NAMALWA (cell line): ENCODE data around the gene FAM219B.
A peak's percentile ranks its signal among the peaks of the same experiment; 100 is the strongest.

ENCODE experiments used
- DNase-seq: peaks from one replicate; pipeline ENCODE4 v3.0.0-alpha.2; 2015; ENCODE audit warnings: low spot score

FAM219B gene

DNA sequence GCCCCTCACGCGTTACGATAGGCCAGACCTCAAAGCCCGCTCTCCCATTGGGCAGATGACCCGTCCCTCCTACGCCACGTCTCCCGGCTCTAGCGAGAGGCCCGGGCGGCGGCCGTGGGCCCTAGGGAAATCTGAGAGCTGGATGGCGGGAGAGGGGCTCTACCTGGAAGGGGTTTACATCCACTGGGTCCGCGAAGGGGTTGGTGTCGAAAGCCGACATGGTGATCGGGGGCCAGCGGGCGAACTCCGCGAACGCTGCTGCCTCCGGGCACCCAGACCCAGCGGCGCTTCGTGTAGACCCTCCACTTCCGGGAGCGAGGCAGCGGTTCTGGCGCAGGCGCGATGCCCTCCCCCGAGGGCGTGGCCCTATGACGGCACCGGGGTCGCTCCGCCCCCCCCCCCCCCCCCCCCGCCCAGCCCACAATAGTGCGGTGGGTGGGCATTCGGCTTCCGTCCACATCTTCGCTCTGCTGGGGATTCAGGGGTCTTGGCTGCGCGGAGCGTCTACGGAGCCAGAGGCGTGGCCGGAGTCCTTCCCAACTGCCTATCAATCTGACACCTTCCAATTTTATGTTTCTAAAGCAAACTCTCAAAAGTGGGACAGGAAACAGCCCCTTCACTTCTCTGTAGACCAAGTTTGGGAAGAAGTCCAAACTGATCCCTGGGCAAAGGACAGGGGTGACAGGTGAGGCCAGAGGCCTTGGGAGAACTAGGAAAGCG lies 33.5 kb downstream of the FAM219B start, which contains the start of gene SCAMP2:
SCAMP2 (minus strand) TSS at position 330 of the 720 bp plus-strand sequence; CDS start at position 220, 110 bp downstream.
- peak; percentile 96 for DNase-seq

DNA sequence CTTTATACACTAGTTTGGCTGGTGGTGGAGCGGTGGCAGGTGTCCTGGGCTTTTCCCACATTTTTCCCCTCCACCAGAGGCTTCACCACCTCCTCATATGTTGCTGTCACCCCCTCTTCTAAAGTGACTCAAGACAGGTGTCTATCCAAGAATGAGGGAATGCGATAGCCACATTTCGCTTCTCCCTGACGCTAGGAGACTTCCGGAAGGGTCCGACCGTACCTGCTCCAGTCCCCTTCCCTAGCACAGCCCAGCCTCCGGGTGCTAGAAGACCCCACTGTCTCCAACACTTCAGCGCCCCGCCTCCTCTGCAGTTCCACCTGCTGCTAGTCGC lies 34.0 kb downstream of the FAM219B start:
- DNase-seq = no peak

GRCh38 chr15:74870436-74871215 lies 36.0 kb downstream of the FAM219B start:
- DNase-seq = no peak

DNA sequence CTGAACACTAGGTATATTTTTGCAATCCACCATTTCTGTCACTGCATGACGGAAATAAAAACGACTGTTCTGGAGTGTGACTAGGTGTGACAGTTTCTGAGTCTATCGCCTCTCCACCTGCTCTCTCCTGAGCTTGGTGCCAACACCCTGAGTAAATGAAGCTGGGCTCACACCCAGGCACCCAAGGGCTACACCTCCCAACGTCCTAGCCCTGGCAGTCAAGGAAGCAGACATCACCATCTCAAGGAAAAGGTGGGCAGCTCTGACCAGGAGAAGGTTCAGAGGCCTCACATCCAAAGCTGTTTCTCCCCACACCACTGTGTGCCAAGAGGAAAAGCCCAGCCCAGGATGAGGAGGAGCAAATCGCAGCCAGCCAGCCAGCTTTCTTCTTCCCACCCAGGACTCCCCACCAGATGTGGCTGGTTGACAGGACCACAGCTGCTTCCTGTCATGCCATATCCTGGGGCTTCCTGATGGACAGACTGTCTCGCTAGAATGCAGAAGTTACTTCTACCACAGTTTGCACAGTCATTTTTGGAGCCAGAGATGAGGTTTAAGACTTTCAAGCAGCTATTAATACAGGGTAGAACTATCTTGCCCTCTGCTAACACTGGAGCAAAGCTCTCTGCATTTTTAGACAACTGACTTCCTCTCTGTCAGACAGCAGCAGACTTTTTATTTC lies 36.8 kb downstream of the FAM219B start:
- DNase-seq = peak; percentile 63

GRCh38 chr15:74869372-74869725 lies 37.3 kb downstream of the FAM219B start:
- DNase-seq = no peak

- no peak for DNase-seq
These were observed 38.6 kb downstream of the FAM219B start for GRCh38 chr15:74868059-74868458.

GRCh38 chr15:74867466-74868038 lies 39.1 kb downstream of the FAM219B start:
- DNase-seq = no peak

DNA sequence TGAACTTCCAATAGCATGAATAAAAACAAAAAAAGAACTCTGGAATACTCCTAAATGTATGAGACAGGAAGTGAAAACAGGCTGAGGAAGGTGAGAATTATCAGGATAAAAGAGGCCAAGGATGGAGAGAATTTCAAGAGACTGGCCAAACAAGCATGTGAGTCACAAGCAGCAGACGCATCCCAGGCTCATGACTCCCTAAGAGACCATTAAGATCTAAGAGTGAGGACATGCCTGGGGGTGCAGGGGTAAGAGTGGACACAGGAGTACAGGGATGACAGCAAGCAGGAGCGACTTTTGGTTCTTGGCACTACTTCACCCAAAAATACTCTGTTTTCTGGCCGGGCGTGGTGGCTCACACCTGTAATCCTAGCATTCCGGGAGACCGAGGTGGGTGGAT lies 40.6 kb downstream of the FAM219B start:
- DNase-seq = no peak

- no peak for DNase-seq
These were observed 41.3 kb downstream of the FAM219B start for GRCh38 chr15:74865316-74865715.

DNA sequence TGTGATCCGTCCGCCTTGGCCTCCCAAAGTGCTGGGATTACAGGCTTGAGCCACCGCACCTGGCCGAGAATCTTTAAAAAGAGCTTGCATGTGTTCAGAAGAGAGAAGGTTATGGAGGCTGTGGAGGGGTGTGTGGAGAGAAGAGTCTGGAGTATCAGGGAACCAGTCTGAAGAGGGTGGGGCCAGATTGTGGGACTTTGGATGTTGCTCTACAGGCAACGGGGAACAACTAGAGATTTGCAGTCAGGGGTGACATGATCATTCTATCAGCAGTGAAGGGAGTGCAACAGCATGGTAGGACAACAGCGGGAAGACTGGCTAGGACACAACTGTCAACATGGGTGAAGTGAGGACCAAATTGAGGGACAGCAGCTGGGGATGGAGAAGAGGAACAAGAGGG lies 42.4 kb downstream of the FAM219B start:
- DNase-seq = no peak

- no peak for DNase-seq
These were observed 43.2 kb downstream of the FAM219B start for GRCh38 chr15:74863239-74864056.

GRCh38 chr15:74858369-74858740 lies 48.3 kb downstream of the FAM219B start:
- no peak for DNase-seq

- no peak for DNase-seq
These were observed 48.8 kb downstream of the FAM219B start for GRCh38 chr15:74857671-74858368.

DNA sequence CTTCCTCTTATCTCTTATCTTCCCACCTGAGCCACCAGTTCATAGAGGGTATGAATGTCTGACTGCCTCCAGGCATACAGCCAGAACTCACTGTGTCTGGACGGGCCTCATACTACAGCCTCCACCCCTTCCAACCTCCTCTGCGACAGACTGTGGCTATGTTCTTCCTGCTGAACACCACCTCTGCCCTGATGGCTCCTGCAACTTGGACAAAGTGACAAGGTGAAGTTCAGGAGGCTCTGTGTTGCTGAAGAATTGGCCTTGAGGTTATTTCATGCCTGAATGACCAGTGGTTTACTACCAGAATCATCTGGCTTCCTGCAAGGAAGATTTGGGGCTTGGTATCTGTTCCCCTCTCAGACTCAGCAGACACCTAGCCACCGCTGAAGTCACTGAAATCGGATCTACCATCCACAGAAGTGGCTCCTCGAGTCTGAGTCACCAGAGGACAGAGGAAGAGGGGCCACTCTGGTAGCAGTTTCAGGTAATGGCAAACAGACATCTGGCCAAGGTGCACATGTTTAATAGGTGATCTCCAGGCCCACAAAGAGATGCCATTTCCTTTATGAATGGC lies 49.5 kb downstream of the FAM219B start:
- peak; percentile 31 for DNase-seq

- no peak for DNase-seq
These were observed 50.1 kb downstream of the FAM219B start for GRCh38 chr15:74856537-74856936.

GRCh38 chr15:74855857-74856256 lies 50.8 kb downstream of the FAM219B start:
- no peak for DNase-seq

- no peak for DNase-seq
These were observed 52.1 kb downstream of the FAM219B start for GRCh38 chr15:74854453-74855022.

- DNase-seq = no peak
These were observed 54.7 kb downstream of the FAM219B start for GRCh38 chr15:74851960-74852359.

- no peak for DNase-seq
These were observed 56.3 kb downstream of the FAM219B start for GRCh38 chr15:74850393-74850792.
